Muscle of leg (tissue), 11 donors: ENCODE results near the gene IRF8. TPM values are rescaled to one million over a fixed set of nuclear protein-coding genes. Genes with fewer than 3 reads are reported as not detected.

ENCODE experiments used
- DNase-seq: peaks from one replicate; pipeline ENCODE4 v3.0.0; 2013
- H3K27ac ChIP-seq: one replicate; pipeline ENCODE4 v1.5.1; 2013; ENCODE audit warnings: mild to moderate bottlenecking, low read length, control low read depth
- H3K27me3 ChIP-seq: one replicate; pipeline ENCODE4 v1.6.1; 2013; ENCODE audit warnings: low read length; ENCODE audit not compliant: control insufficient read depth, insufficient read depth
- H3K36me3 ChIP-seq: one replicate; pipeline ENCODE4 v1.6.1; 2013; ENCODE audit warnings: low read length; ENCODE audit not compliant: control insufficient read depth, insufficient read depth
- H3K4me1 ChIP-seq: one replicate; pipeline ENCODE4 v1.6.1; 2013; ENCODE audit warnings: low read length; ENCODE audit not compliant: control insufficient read depth, insufficient read depth
- H3K4me3 ChIP-seq: one replicate; pipeline ENCODE4 v1.5.1; 2013; ENCODE audit warnings: low read length, control low read depth
- H3K9me3 ChIP-seq: replicated peaks from 2 replicates; pipeline ENCODE4 v1.6.1; 2013; ENCODE audit warnings: low read depth, low read length; ENCODE audit not compliant: control insufficient read depth
- WGBS: methylation state at CpG from one replicate; pipeline ENCODE4 v1.1.5; 2013; ENCODE audit warnings: missing lambda C conversion rate; ENCODE audit not compliant: insufficient coverage; 5-methylcytosine and 5-hydroxymethylcytosine counted together
- polyA plus RNA-seq, 8 donors: library from polyadenylated mRNA; unstranded; fragments of 120-200 nt; gene quantifications; one replicate each; pipeline versions ENCODE4 v1.2.1 to v1.2.3, GENCODE V29; 2013; ENCODE audit warnings: inconsistent platforms in 1 of 8, low replicate concordance in 1 of 8; ENCODE audit not compliant: insufficient read length in 8 of 8, insufficient read depth in 1 of 8
- total RNA-seq: library from RNA; stranded (reverse); fragments of 120-200 nt; gene quantifications from one replicate; pipeline ENCODE4 v1.2.4, GENCODE V29; 2013

Gene IRF8
- total and polyA plus RNA-seq, 9 donors, result 3.6 to 7.7 (median 5.8) TPM

DNA sequence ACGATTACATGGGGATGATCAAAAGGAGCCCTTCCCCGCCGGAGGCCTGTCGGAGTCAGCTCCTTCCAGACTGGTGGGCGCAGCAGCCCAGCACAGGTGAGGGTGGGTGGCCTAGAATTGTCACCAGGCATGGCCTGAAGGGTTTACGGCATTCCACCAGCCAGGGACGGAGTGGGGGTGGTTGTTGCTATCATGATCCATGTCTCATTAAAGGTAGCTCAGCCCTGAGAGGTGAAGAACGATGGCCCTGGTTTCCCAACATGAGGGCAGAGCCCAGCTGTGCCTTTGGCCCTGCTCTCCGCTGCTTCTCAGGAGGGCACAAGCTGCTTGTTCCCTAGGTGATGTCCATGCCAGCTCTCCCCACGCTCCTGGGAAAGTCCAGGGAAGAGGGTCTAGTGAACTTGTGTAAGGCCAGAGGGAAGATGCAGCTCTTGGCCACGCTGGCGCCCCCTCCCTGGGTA lies 14.2 kb downstream of the IRF8 start:
- no peak overlapping the region for H3K27ac ChIP-seq
- H3K4me1 ChIP-seq, result peaks cover 22% of the 10 kb centered on the region
- WGBS, result 88% methylated on average over 9 of the region's 12 CpGs
- no peak overlapping the region for H3K4me3 ChIP-seq
- peaks cover 27% of the 10 kb centered on the region for H3K27me3 ChIP-seq
- no peak for DNase-seq
- H3K9me3 ChIP-seq, result no peaks in the 10 kb centered on the region
- H3K36me3 ChIP-seq, result no peaks in the 10 kb centered on the region

DNA sequence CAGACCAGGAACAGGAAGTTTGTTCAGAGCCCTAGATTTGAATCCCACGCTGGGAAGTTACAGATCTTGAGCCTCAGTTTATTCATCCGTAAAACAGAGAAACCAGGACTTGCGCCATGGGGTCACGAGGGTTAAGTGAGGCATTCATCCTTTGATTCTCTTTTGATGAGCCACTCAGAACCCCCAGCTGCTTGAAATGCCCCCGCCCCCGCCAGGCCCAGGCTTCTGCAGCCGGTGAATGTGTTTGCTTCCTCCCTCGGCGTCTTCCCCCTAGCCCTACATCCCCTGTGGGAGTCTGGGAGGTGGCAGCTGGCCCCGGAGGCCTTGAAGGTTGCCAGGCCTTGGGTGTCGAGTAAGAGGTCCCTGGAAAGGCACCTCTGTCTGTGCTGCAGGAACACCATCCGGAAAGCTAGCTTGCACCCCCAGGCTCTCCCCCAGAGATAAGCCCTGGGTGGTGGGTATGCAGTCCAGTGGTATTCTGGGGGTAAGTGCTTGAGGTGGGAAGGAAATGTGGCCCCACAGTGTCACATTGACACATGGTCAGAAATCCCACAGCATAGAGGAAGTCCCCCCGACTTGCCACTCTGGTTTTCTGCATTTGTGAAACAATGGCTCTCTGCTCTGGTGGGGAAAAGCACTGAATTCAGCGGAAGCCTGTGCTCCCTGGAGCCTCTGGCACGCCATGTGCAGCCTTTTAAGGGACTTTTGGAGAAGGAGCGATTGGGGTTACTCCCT lies 14.9 kb downstream of the IRF8 start:
- H3K27me3 ChIP-seq, result peaks cover 23% of the 10 kb centered on the region
- WGBS, result 92% methylated on average over 11 of the region's 16 CpGs
- H3K27ac ChIP-seq, result no peak overlapping the region
- no peak overlapping the region for H3K4me3 ChIP-seq
- H3K36me3 ChIP-seq, result no peaks in the 10 kb centered on the region
- DNase-seq, result no peak
- H3K4me1 ChIP-seq, result peaks cover 22% of the 10 kb centered on the region
- H3K9me3 ChIP-seq, result no peaks in the 10 kb centered on the region

DNA sequence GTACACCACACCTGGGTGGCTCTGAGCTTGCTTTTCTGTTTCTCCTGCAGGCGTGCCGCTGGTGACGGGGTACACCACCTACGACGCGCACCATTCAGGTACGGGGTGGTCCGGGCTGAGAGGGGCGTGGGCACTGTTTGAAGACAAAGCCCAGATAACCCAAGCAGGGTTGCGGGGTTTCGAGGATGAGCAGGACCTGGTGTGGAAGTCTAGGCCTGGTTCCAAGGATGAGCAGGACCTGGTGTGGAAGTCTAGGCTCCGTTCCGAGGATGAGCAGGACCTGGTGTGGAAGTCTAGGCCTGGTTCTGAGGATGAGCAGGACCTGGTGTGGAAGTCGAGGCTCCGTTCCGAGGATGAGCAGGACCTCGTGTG lies 15.4 kb downstream of the IRF8 start:
- Histone ChIP-seq H3K36me3 (no peaks in the 10 kb centered on the region), H3K27me3 (peaks cover 20% of the 10 kb centered on the region), H3K27ac (no peak overlapping the region), H3K4me3 (no peak overlapping the region), H3K9me3 (no peaks in the 10 kb centered on the region), H3K4me1 (peaks cover 17% of the 10 kb centered on the region)
- 97% methylated on average over 17 of the region's 17 CpGs for WGBS
- no peak for DNase-seq

DNA sequence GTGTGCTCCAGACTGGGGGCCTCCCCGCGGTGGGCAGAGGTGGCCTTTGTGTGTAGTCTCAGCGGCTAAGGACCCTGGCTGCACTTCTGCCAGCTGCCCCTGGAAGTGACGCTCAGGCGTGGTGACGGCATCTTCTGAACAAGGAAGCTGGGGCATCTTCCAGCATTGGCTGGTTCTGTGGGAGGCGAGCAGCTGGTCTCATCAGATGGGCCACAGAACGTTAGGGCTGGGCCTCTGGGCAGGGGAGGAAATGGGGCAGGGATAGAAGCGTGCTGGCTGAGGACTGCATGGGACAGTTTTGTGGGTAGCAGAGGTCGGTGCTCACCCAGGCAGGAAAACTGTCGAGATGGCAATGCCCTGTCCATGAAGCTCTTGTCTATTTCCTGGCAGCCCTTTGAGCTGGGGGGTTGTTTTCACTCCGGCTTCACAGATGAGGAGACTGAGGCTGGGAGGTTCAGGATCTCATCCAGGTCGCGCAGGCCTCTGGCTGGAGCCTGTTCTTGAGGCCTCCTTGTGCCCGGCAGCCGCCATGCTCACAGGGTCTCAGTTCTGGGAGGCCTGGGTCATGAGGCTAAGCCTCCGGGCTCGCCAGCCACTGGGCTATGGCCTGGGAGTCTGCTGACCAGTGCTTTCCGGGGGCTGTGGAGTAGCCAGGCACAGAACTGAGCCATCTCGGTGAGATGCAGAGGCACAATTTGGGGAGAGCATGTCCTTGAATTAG lies 16.3 kb downstream of the IRF8 start:
- 86% methylated on average over 19 of the region's 20 CpGs for WGBS
- no peaks in the 10 kb centered on the region for H3K36me3 ChIP-seq
- peaks cover 17% of the 10 kb centered on the region for H3K4me1 ChIP-seq
- H3K27ac ChIP-seq, result no peak overlapping the region
- H3K9me3 ChIP-seq, result no peaks in the 10 kb centered on the region
- H3K27me3 ChIP-seq, result peaks cover 18% of the 10 kb centered on the region
- DNase-seq, result no peak
- H3K4me3 ChIP-seq, result no peak overlapping the region

DNA sequence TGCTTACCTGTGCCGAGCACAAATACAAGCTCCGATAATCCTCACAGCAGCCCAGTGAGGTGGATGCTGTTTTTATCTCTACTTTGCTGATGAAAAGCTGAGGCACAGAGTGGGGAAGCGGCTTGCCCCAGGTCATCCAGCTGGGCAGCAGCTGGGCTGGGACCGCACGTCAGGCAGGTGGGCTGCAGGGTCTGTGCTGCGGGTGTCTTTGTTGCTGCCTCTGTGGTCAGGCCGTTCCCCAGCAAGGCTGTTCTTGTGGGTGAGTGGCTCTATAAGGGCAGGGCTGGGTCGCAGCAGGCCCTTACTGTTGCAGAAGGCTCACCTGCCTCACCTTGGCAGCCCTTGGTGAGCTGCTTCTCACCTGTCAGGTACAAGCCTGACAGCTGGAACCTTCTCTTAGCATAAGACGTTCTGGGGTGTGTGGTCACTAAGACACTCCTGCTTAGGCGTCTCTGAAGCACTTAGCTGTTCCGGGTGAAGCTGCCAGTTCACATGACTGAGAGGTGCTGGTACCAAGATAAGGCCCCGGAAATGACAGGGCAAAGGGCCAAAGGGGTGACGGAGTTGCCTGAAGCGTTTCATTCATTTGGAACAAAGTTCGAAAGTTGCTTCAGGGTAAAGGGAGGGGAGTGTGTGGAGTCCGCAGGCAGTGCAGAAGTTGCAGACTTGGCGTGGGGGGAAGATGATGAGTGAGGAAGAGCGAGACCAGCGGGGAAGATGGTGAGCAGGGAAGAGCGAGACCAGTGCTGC lies 17.4 kb downstream of the IRF8 start:
- 83% methylated on average over 20 of the region's 20 CpGs for WGBS
- no peak for DNase-seq
- no peaks in the 10 kb centered on the region for H3K36me3 ChIP-seq
- peaks cover 17% of the 10 kb centered on the region for H3K4me1 ChIP-seq
- H3K27ac ChIP-seq, result no peak overlapping the region
- H3K4me3 ChIP-seq, result no peak overlapping the region
- peaks cover 13% of the 10 kb centered on the region for H3K27me3 ChIP-seq
- H3K9me3 ChIP-seq, result no peaks in the 10 kb centered on the region

DNA sequence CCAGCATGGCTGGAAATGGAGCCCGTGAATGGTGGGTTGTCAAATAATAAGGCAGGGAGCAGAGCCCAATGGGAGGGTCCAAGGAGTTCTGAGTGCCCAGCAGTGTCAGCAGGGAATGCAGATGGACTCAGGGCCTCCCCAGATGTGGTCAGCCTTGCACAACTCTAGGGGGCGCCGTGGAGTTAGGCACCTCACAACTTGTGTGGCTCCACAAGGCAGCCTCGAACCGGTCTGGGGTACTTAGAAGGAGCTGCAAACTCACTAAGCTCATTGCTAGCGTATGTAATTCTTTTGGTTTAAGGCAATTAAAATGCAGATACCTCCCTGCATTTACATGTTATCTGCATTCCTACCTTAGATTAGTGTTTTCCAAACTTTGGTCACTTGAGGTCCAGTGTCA lies 18.1 kb downstream of the IRF8 start:
- Histone ChIP-seq H3K36me3 (no peaks in the 10 kb centered on the region), H3K4me1 (peaks cover 15% of the 10 kb centered on the region)
- 86% methylated on average over 1 of the region's 6 CpGs for WGBS

DNA sequence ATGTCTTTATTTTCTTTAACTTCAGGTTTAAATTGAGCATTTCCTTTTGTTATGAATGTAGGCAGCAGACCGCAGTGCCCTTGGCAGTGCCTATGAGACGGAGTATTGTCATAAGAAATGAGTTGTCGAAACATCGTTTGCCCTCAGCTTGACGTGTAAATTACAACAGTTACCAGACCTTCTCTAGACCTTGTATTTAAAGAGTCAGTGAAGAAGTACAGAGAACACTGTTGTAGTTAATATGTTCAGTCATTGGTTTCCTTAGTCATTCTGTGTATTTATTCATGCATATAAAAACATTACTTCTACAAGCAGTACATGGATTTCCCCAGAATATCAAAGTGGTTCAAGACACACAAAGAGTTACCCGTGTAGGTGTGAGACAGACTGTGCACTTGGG lies 19.0 kb downstream of the IRF8 start:
- Histone ChIP-seq H3K36me3 (no peaks in the 10 kb centered on the region), H3K27ac (no peak overlapping the region), H3K4me1 (peaks cover 6% of the 10 kb centered on the region), H3K4me3 (no peak overlapping the region), H3K9me3 (no peaks in the 10 kb centered on the region), H3K27me3 (peaks cover 9% of the 10 kb centered on the region)
- no peak for DNase-seq
- 78% methylated on average over 3 of the region's 6 CpGs for WGBS

More for the DNA sequence above, 18.1 kb downstream of the IRF8 start:
- DNase-seq, result no peak
- H3K27ac ChIP-seq, result no peak overlapping the region
- H3K27me3 ChIP-seq, result peaks cover 9% of the 10 kb centered on the region
- H3K4me3 ChIP-seq, result no peak overlapping the region
- H3K9me3 ChIP-seq, result no peaks in the 10 kb centered on the region

DNA sequence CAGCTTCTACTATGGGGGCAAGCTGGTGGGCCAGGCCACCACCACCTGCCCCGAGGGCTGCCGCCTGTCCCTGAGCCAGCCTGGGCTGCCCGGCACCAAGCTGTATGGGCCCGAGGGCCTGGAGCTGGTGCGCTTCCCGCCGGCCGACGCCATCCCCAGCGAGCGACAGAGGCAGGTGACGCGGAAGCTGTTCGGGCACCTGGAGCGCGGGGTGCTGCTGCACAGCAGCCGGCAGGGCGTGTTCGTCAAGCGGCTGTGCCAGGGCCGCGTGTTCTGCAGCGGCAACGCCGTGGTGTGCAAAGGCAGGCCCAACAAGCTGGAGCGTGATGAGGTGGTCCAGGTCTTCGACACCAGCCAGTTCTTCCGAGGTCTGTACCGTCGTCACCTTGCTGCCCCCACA lies 19.5 kb downstream of the IRF8 start:
- Histone ChIP-seq H3K4me1 (peaks cover 1% of the 10 kb centered on the region), H3K4me3 (no peak overlapping the region), H3K36me3 (no peaks in the 10 kb centered on the region), H3K27me3 (peaks cover 9% of the 10 kb centered on the region), H3K27ac (no peak overlapping the region), H3K9me3 (no peaks in the 10 kb centered on the region)
- WGBS, result 93% methylated on average over 30 of the region's 30 CpGs
- no peak for DNase-seq

DNA sequence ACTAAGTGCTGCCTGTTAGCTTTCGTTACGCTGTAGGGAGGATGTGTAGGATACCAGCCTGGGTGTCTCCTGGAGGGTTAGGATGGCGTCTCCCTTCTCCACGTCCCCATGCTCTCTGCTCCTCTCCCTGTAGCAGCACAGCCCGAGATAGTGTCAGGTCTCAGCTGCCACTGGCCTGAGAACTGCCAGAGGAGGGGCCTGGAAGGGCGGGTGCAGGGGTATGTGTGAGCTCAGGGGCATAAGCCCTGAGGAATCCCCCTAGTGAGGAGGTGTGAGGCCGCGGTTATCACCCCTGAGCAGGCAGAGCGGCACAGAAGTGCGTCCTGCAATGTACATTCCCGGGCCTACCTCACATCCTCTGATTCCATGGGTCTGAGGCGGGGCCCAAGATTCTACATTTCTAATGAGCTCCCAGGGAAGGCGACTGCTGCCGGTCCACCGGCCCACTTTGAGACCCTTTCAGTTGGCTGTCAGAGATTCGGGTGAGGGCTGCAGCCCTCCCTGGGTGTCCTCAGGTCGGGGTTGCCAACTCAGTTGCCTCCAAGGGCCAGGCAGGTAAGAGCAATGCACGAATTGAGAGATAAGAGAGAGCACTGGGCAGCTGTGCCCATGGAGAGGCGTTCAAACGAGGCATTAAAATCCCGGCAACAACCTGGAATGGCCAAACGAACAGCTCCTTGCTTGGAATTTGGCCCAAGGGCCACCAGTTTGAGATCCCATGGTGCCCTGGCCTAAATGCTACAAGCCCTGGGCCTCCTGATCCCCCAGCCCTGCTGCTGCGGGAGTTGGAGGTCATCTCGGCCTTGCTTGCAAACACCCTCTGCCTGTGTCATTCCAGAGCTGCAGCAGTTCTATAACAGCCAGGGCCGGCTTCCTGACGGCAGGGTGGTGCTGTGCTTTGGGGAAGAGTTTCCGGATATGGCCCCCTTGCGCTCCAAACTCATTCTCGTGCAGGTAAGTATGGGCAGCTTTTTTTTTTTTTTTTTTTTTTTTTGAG lies 20.6 kb downstream of the IRF8 start:
- Histone ChIP-seq H3K27me3 (peaks cover 9% of the 10 kb centered on the region), H3K36me3 (no peaks in the 10 kb centered on the region), H3K4me1 (peaks cover 3% of the 10 kb centered on the region), H3K4me3 (no peak overlapping the region), H3K9me3 (no peaks in the 10 kb centered on the region), H3K27ac (no peak overlapping the region)
- DNase-seq, result no peak
- WGBS, result 82% methylated on average over 15 of the region's 29 CpGs
